Esophagus squamous epithelium (tissue), 5 donors: Measurements from ENCODE around the gene KCNH5. TPM values are rescaled to one million over a fixed set of nuclear protein-coding genes. Genes with fewer than 3 reads are reported as not detected.

Experiments used
- DNase-seq: peaks from one replicate; lab custom pipeline; 2025; lab: John Stamatoyannopoulos, UW
- H3K27ac ChIP-seq, 4 donors: fragments of 200-600 bp; sonication (generic); one replicate each; pipeline ENCODE4 v1.5.1; 2016 to 2019; ENCODE audit warnings: mild to moderate bottlenecking in 1 of 4
- H3K27me3 ChIP-seq, 4 donors: fragments of 200-600 bp; sonication (generic); 1 replicate in 3 of 4; 2 replicates in 1 of 4; pipeline versions ENCODE4 v1.5.1 to v1.6.0; 2017 to 2021; ENCODE audit warnings: antibody characterized with exemption in 1 of 4
- H3K36me3 ChIP-seq, 3 donors: fragments of 200-600 bp; sonication (generic); one replicate each; pipeline ENCODE4 v1.5.1; 2016 to 2019
- H3K4me1 ChIP-seq, 3 donors: fragments of 200-600 bp; sonication (generic); one replicate each; pipeline ENCODE4 v1.5.1; 2017 to 2019
- H3K4me3 ChIP-seq, 4 donors: fragments of 200-600 bp; sonication (generic); 1 replicate in 3 of 4; 2 replicates in 1 of 4; pipeline ENCODE4 v1.5.1; 2016 to 2019; ENCODE audit warnings: mild to moderate bottlenecking in 2 of 4, moderate library complexity in 1 of 4
- H3K9me3 ChIP-seq, 3 donors: fragments of 200-600 bp; sonication (generic); one replicate each; pipeline ENCODE4 v1.5.1; 2016 to 2019
- CTCF ChIP-seq, 6 experiments: fragments of 450-650 bp in 4 of 6; fragments of 200-600 bp in 2 of 6; sonication (generic) in 2 of 6; IDR thresholded peaks; one replicate each; pipeline ENCODE4 v1.5.1; 2016 to 2019; ENCODE audit warnings: antibody characterized with exemption in 6 of 6, mild to moderate bottlenecking in 4 of 6, moderate library complexity in 4 of 6
- POLR2A ChIP-seq, 4 donors: fragments of 450-650 bp; IDR thresholded peaks; one replicate each; pipeline ENCODE4 v1.6.1; 2017; ENCODE audit warnings: antibody characterized with exemption in 4 of 4, mild to moderate bottlenecking in 4 of 4, moderate library complexity in 3 of 4
- WGBS, 2 donors: methylation state at CpG; one replicate each; pipeline ENCODE4 v1.1.5; 2018; 5-methylcytosine and 5-hydroxymethylcytosine counted together
- intact Hi-C: fragments of 100-400 bp; cut with DNase I; formaldehyde crosslinking; loops from one replicate; pipeline ENCODE4 v1.15.0; 2022
- total RNA-seq, 4 donors: library from RNA; depleted of rRNA; stranded (reverse); fragments of >200 nt; gene quantifications; one replicate each; pipeline ENCODE4 v1.1.0, GENCODE V29; 2016
- donor health status: DM: yes; HTN: yes; CAD: no.

KCNH5 gene
- total RNA-seq, 4 donors from 2014 or later, result under 0.01 to 0.06 TPM; not detected in 2

- H3K9me3 ChIP-seq, result no peaks in the 10 kb centered on the region
- no peaks in the 10 kb centered on the region for H3K4me1 ChIP-seq
- DNase-seq, result no peak
- TF ChIP-seq CTCF (IDR thresholded peaks at IDR 0.05) (no peak), POLR2A (IDR thresholded peaks at IDR 0.05) (no peak)
- no peak overlapping the region for H3K27ac ChIP-seq
- no peaks in the 10 kb centered on the region for H3K36me3 ChIP-seq
- WGBS, 2 donors, result 71 to 90% methylated on average over 3 of the region's 3 CpGs
- no peaks in the 10 kb centered on the region for H3K27me3 ChIP-seq
- intact Hi-C loops, result no loop called here
- no peak overlapping the region for H3K4me3 ChIP-seq
These were observed 33.1 kb downstream of the KCNH5 start for GRCh38 chr14:63012171-63012570.

- Histone ChIP-seq H3K36me3 (no peaks in the 10 kb centered on the region), H3K4me3 (no peak overlapping the region), H3K27me3 (no peaks in the 10 kb centered on the region), H3K9me3 (no peaks in the 10 kb centered on the region), H3K4me1 (no peaks in the 10 kb centered on the region), H3K27ac (no peak overlapping the region)
- TF ChIP-seq CTCF (IDR thresholded peaks at IDR 0.05) (no peak), POLR2A (IDR thresholded peaks at IDR 0.05) (no peak)
- no peak for DNase-seq
- 70 to 78% methylated on average over 2 of the region's 2 CpGs for WGBS, 2 donors
- intact Hi-C loops, result no loop called here
These were observed 33.6 kb downstream of the KCNH5 start for GRCh38 chr14:63011623-63012022.

GRCh38 chr14:63009495-63009894, 35.8 kb downstream of the KCNH5 start:
- H3K4me3 ChIP-seq, result no peak overlapping the region
- TF ChIP-seq CTCF (IDR thresholded peaks at IDR 0.05), result no peak
- no peak for TF ChIP-seq POLR2A (IDR thresholded peaks at IDR 0.05)
- 88 to 90% methylated on average over 2 of the region's 2 CpGs for WGBS, 2 donors
- H3K4me1 ChIP-seq, result no peaks in the 10 kb centered on the region
- no peaks in the 10 kb centered on the region for H3K9me3 ChIP-seq
- no peak for DNase-seq
- no peak overlapping the region for H3K27ac ChIP-seq
- H3K36me3 ChIP-seq, result no peaks in the 10 kb centered on the region
- intact Hi-C loops, result no loop called here
- no peaks in the 10 kb centered on the region for H3K27me3 ChIP-seq

- Histone ChIP-seq H3K27me3 (no peaks in the 10 kb centered on the region), H3K36me3 (no peaks in the 10 kb centered on the region), H3K27ac (no peak overlapping the region), H3K4me3 (no peak overlapping the region), H3K4me1 (no peaks in the 10 kb centered on the region), H3K9me3 (no peaks in the 10 kb centered on the region)
- TF ChIP-seq POLR2A (IDR thresholded peaks at IDR 0.05) (no peak), CTCF (IDR thresholded peaks at IDR 0.05) (no peak)
- intact Hi-C loops, result no loop called here
- WGBS, 2 donors, result 73 to 81% methylated on average over 2 of the region's 2 CpGs
- DNase-seq, result no peak
These were observed 38.7 kb downstream of the KCNH5 start for GRCh38 chr14:63006531-63006930.

- no peaks in the 10 kb centered on the region for H3K4me1 ChIP-seq
- intact Hi-C loops, result no loop called here
- no peaks in the 10 kb centered on the region for H3K9me3 ChIP-seq
- no peak overlapping the region for H3K27ac ChIP-seq
- no peaks in the 10 kb centered on the region for H3K27me3 ChIP-seq
- H3K36me3 ChIP-seq, result no peaks in the 10 kb centered on the region
- TF ChIP-seq CTCF (IDR thresholded peaks at IDR 0.05) (no peak), POLR2A (IDR thresholded peaks at IDR 0.05) (no peak)
- no peak for DNase-seq
- H3K4me3 ChIP-seq, result no peak overlapping the region
These were observed 51.2 kb downstream of the KCNH5 start for GRCh38 chr14:62994096-62994495.
